ENCODE data around the gene ST7. TPM values are rescaled to one million over a fixed set of nuclear protein-coding genes. Genes with fewer than 3 reads are reported as not detected.
"Not testable (repeated sequence)": the region's sequence is repeated elsewhere in the genome, so short reads cannot be mapped to it uniquely, and the experiment has no call there.

Gene ST7
- total and polyA plus RNA-seq, 2 donors from 2014 or later, result 21.5 to 29.8 TPM

DNA sequence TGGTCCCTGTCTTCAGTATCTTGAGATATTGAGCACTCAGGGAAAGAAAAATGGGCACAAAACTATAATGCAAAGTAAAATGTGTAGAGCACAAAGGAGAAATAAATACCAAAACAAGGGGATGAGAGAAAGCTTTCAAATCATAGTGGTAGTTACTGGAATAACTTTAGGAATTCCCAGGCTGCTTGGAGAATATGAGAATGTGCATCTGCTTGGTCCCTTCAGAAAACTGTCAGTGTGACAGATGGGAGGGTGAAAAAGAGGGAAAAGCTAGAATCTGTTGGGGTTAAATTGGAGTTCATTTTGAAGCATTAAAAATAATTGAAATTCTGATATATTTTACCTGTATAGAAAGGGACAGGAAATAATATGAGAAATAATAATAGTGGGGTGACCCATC, 15.3 kb downstream of the ST7 start:
- no peaks in the 10 kb centered on the region for H3K27me3 ChIP-seq (ENCODE audit: control insufficient read depth, insufficient read depth, low read length)
- DNase-seq (no peak), FAIRE-seq (no peak)
- no peaks in the 10 kb centered on the region for H3K9me3 ChIP-seq (ENCODE audit: control insufficient read depth in 2 of 3, insufficient read depth in 1 of 3, low read length in 3 of 3)
- intact Hi-C loops (cut with DNase I), result no loop called here
- H3K27ac ChIP-seq (ENCODE audit: low read depth in 2 of 2, low read length in 2 of 2), result no peak overlapping the region
- H3K4me1 ChIP-seq (ENCODE audit: control insufficient read depth in 2 of 3, insufficient read depth in 2 of 3, low read depth in 1 of 3, low read length in 3 of 3), result no peaks in the 10 kb centered on the region
- H3K4me3 ChIP-seq (ENCODE audit: low read length in 3 of 3), result no peak overlapping the region
- no peaks in the 10 kb centered on the region for H3K36me3 ChIP-seq (ENCODE audit: control insufficient read depth in 2 of 3, insufficient read depth in 3 of 3, low read length in 3 of 3)
- TF ChIP-seq, protein P1, sequence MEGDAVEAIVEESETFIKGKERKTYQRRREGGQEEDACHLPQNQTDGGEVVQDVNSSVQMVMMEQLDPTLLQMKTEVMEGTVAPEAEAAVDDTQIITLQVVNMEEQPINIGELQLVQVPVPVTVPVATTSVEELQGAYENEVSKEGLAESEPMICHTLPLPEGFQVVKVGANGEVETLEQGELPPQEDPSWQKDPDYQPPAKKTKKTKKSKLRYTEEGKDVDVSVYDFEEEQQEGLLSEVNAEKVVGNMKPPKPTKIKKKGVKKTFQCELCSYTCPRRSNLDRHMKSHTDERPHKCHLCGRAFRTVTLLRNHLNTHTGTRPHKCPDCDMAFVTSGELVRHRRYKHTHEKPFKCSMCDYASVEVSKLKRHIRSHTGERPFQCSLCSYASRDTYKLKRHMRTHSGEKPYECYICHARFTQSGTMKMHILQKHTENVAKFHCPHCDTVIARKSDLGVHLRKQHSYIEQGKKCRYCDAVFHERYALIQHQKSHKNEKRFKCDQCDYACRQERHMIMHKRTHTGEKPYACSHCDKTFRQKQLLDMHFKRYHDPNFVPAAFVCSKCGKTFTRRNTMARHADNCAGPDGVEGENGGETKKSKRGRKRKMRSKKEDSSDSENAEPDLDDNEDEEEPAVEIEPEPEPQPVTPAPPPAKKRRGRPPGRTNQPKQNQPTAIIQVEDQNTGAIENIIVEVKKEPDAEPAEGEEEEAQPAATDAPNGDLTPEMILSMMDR (IDR thresholded peaks at IDR 0.05; ENCODE audit: borderline replicate concordance, extremely low read depth, insufficient read depth), result no peak
- no peak overlapping the region for H3K9ac ChIP-seq (ENCODE audit: low read length in 3 of 3)

DNA sequence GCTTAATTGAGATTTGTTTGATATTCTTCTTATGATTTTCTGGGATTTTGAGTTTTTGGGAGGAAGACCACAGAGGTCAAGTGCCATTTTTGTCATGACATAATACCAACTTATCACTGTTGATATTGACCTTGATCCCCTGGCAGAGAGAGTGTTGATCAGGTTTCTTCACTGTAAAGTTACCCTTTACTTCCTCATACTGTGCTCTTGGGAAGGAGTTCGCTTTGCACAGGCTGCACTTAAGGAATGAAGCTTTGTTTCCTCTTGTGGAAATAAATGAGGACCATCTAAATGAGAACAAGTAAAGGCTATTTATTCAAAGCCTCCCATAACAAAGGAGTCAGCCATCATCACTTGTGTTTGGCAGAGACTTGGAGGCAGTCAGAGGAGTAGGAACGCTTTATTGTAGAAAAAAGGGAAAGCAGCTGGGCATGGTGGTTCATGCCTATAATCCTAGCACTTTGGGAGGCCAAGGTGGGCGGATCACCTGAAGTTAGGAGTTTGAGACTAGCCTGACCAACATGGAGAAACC, 16.1 kb downstream of the ST7 start:
- Histone ChIP-seq H3K36me3 (ENCODE audit: control insufficient read depth in 2 of 3, insufficient read depth in 3 of 3, low read length in 3 of 3) (no peaks in the 10 kb centered on the region), H3K4me3 (ENCODE audit: low read length in 3 of 3) (no peak overlapping the region), H3K4me1 (ENCODE audit: control insufficient read depth in 2 of 3, insufficient read depth in 2 of 3, low read depth in 1 of 3, low read length in 3 of 3) (no peaks in the 10 kb centered on the region), H3K9ac (ENCODE audit: low read length in 3 of 3) (no peak overlapping the region), H3K9me3 (ENCODE audit: control insufficient read depth in 2 of 3, insufficient read depth in 1 of 3, low read length in 3 of 3) (no peaks in the 10 kb centered on the region), H3K27me3 (ENCODE audit: control insufficient read depth, insufficient read depth, low read length) (no peaks in the 10 kb centered on the region), H3K27ac (ENCODE audit: low read depth in 2 of 2, low read length in 2 of 2) (no peak overlapping the region)
- FAIRE-seq (no peak), DNase-seq (no peak)
- TF ChIP-seq, protein P1 (IDR thresholded peaks at IDR 0.05; ENCODE audit: borderline replicate concordance, extremely low read depth, insufficient read depth), result no peak
- intact Hi-C loops (cut with DNase I), result no loop called here

DNA sequence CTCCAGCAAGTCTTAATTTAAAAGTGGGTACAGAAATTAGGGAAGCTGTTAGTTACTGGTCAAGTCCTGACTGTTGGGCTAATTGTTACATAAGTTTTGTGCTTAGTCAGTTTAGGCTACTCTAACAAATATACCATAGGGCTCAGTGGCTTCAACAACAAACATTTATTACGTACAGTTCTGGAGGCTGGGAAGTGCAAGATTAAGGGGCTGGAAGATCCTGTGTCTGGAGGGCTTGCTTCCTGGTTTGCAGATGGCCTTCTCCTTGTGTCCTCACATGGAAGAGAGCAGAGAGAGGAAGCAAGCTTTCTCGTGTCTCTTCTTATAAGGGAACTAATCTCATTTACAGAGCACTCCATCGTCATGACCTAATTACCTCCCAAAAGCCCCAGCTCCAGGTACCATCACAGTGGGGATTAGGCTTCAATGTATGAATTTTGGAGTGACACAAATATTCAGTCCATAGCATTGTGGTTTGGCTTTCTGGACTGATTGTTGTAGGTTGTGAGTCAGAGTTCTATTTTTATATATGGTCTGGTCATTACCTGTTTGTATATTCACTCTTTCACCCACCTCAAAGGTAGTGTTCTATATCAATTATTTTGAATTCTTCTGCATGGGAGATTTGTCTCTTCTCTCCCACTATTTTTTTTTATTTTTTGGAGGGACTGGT, 17.1 kb downstream of the ST7 start:
- Histone ChIP-seq H3K4me3 (ENCODE audit: low read length in 3 of 3) (no peak overlapping the region), H3K27ac (ENCODE audit: low read depth in 2 of 2, low read length in 2 of 2) (no peak overlapping the region), H3K9ac (ENCODE audit: low read length in 3 of 3) (no peak overlapping the region), H3K27me3 (ENCODE audit: control insufficient read depth, insufficient read depth, low read length) (no peaks in the 10 kb centered on the region), H3K36me3 (ENCODE audit: control insufficient read depth in 2 of 3, insufficient read depth in 3 of 3, low read length in 3 of 3) (no peaks in the 10 kb centered on the region), H3K4me1 (ENCODE audit: control insufficient read depth in 2 of 3, insufficient read depth in 2 of 3, low read depth in 1 of 3, low read length in 3 of 3) (no peaks in the 10 kb centered on the region), H3K9me3 (ENCODE audit: control insufficient read depth in 2 of 3, insufficient read depth in 1 of 3, low read length in 3 of 3) (no peaks in the 10 kb centered on the region)
- no peak for DNase-seq
- TF ChIP-seq, protein P1 (IDR thresholded peaks at IDR 0.05; ENCODE audit: borderline replicate concordance, extremely low read depth, insufficient read depth), result no peak
- intact Hi-C loops (cut with DNase I), result no loop called here
- no peak for FAIRE-seq

DNA sequence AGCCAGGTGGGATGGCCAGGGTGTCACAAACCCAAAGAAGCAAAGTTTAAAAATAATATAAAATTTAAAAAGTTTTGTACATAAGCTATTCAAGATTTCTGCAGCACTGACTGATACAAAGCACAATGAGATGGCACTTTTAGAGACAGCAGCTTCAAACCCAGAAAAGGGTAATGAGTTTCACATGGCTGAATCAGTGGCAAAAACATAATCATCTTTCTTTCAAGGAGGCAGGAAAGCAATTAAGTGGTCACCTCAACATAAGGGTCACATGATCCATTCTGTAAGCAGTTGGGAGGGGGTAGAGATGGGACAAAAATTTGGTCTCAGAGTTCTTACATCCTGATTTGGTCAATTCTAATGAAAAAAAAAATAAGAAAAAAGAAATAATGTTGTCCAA, 17.9 kb downstream of the ST7 start:
- H3K36me3 ChIP-seq (ENCODE audit: control insufficient read depth in 2 of 3, insufficient read depth in 3 of 3, low read length in 3 of 3); intact Hi-C loops (cut with DNase I); H3K4me3 ChIP-seq (ENCODE audit: low read length in 3 of 3); H3K9me3 ChIP-seq (ENCODE audit: control insufficient read depth in 2 of 3, insufficient read depth in 1 of 3, low read length in 3 of 3); H3K27ac ChIP-seq (ENCODE audit: low read depth in 2 of 2, low read length in 2 of 2); H3K4me1 ChIP-seq (ENCODE audit: control insufficient read depth in 2 of 3, insufficient read depth in 2 of 3, low read depth in 1 of 3, low read length in 3 of 3); FAIRE-seq; DNase-seq; H3K27me3 ChIP-seq (ENCODE audit: control insufficient read depth, insufficient read depth, low read length); H3K9ac ChIP-seq (ENCODE audit: low read length in 3 of 3): not testable (repeated sequence)

Data from kidney (tissue), 14 donors.